HG03342 (cell line): ENCODE measurements around the gene CEACAM16.

Experiments
- ATAC-seq: cut with Tn5 transposase; IDR thresholded peaks from one replicate; pipeline ENCODE4 v1.9.1; 2021; ENCODE audit warnings: mild to moderate bottlenecking, moderate library complexity; ENCODE audit not compliant: unreplicated experiment

CEACAM16 gene

GRCh38 chr19:44745341-44745831, 46.4 kb downstream of the CEACAM16 start:
- ATAC-seq: no peak

- no peak for ATAC-seq
Measured at GRCh38 chr19:44745887-44746600, 47.1 kb downstream of the CEACAM16 start.

GRCh38 chr19:44746616-44746945, 47.6 kb downstream of the CEACAM16 start:
- no peak for ATAC-seq

GRCh38 chr19:44746946-44747738, 48.2 kb downstream of the CEACAM16 start:
- peak; percentile 40 for ATAC-seq

- peak; percentile 4 for ATAC-seq
Measured at GRCh38 chr19:44747739-44748425, 48.9 kb downstream of the CEACAM16 start.

GRCh38 chr19:44748426-44749254, 49.7 kb downstream of the CEACAM16 start, which contains the start of gene BCL3:
Gene BCL3 (plus strand): TSS chr19:44748708. CDS start chr19:44748791, 83 bp downstream.
- no peak for ATAC-seq

GRCh38 chr19:44749292-44749691, 50.3 kb downstream of the CEACAM16 start:
- ATAC-seq: no peak

- ATAC-seq: no peak
Measured at GRCh38 chr19:44749994-44750393, 51.0 kb downstream of the CEACAM16 start.

- ATAC-seq: no peak
Measured at GRCh38 chr19:44752123-44752815, 53.3 kb downstream of the CEACAM16 start.

- ATAC-seq: peak; percentile 63
Measured at GRCh38 chr19:44752816-44753625, 54.1 kb downstream of the CEACAM16 start.

- ATAC-seq: no peak
Measured at GRCh38 chr19:44753626-44753931, 54.6 kb downstream of the CEACAM16 start.

GRCh38 chr19:44753932-44754749, 55.2 kb downstream of the CEACAM16 start:
- ATAC-seq: no peak

- no peak for ATAC-seq
Measured at GRCh38 chr19:44754750-44755080, 55.8 kb downstream of the CEACAM16 start.

GRCh38 chr19:44755219-44755618, 56.3 kb downstream of the CEACAM16 start:
- ATAC-seq: no peak

GRCh38 chr19:44756089-44756562, 57.2 kb downstream of the CEACAM16 start:
- ATAC-seq: no peak

GRCh38 chr19:44757057-44757734, 58.2 kb downstream of the CEACAM16 start:
- ATAC-seq: no peak

- no peak for ATAC-seq
Measured at GRCh38 chr19:44757735-44758505, 59.0 kb downstream of the CEACAM16 start.
